Measurements from ENCODE around the gene PELI3. TPM values are rescaled to one million over a fixed set of nuclear protein-coding genes. Genes with fewer than 3 reads are reported as not detected.

PELI3 gene
- total and polyA plus RNA-seq, 2 of the 8 experiments (the other 6 are each of a cell fraction or from before 2014, with no cell fraction given), result 5.2 to 7.6 TPM

DNA sequence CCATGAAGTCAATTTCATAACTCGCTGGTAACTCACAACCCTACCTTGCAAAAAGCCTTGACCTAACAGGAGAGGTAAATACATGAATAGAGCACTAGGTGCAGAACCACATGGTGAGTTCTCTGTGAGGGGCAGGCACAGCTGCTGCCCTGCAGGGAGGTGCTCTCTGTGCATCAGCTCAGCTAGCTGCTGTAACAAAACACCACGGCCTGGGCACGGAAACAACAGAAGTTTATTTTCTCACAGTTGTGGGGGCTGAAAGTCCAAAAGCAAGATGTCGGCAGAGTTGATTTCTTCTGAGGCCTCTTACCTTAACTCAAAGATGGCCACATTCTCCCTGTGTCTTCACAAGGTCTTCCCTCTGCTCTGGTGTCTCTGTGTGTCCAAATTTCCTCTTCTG is 15.0 kb upstream of the PELI3 start:
- ChIA-PET CTCF (ENCODE audit: partially characterized antibody) (interaction anchor here (1.0 kb wide), 1 partner anchor 13 kb away, joined by 3 read pairs; the partner anchor contains the start of gene MRPL11), POLR2A (ENCODE audit: partially characterized antibody) (no interaction called here)
- no peak overlapping the region for H2AK5ac ChIP-seq (ENCODE audit: low read depth, low read length)
- no peak overlapping the region for H3K4ac ChIP-seq (replicated peaks; ENCODE audit: insufficient read length, low read depth, low read length)
- H3K23ac ChIP-seq (ENCODE audit: insufficient read length), result no peak overlapping the region
- H3K4me1 ChIP-seq (replicated peaks in 1 of 4; ENCODE audit: control insufficient read depth in 3 of 4, insufficient read depth in 4 of 4, low read length in 3 of 4), result peaks cover 0 to 4% (median 0%) of the 10 kb centered on the region in 4 experiments; a peak in 2 of 7 replicates
- no peaks in the 10 kb centered on the region for H3K23me2 ChIP-seq (ENCODE audit: low read depth, low read length)
- no peak overlapping the region for H3K4me3 ChIP-seq (ENCODE audit: extremely low read depth in 1 of 4, insufficient read depth in 2 of 4, low read depth in 3 of 4, low read length in 4 of 4)
- no peak overlapping the region for H3K56ac ChIP-seq (replicated peaks; ENCODE audit: insufficient read length, low read depth, low read length)
- no peak overlapping the region for H2BK20ac ChIP-seq (ENCODE audit: low read length)
- H3K4me2 ChIP-seq (ENCODE audit: insufficient read depth in 1 of 2, low read depth in 2 of 2, low read length in 2 of 2), result no peak overlapping the region
- H4K20me1 ChIP-seq (replicated peaks in 1 of 2; ENCODE audit: control insufficient read depth in 1 of 2, insufficient read depth in 2 of 2, low read length in 2 of 2), result no peaks in the 10 kb centered on the region
- H3K9me3 ChIP-seq (ENCODE audit: insufficient read depth in 2 of 2, low read depth in 1 of 2, low read length in 1 of 2), result peaks cover 0 to 4% of the 10 kb centered on the region in 2 experiments; a peak in 1 of 4 replicates
- H3K14ac ChIP-seq (ENCODE audit: insufficient read length), result no peak overlapping the region
- no peak overlapping the region for H4K5ac ChIP-seq (ENCODE audit: insufficient read length, low read depth, low read length)
- no peak overlapping the region for H4K91ac ChIP-seq (replicated peaks; ENCODE audit: insufficient read length, low read length)
- H3K9ac ChIP-seq (replicated peaks in 1 of 4; ENCODE audit: extremely low read depth in 1 of 4, low read depth in 3 of 4, low read length in 3 of 4), result no peak overlapping the region
- H3K18ac ChIP-seq (ENCODE audit: extremely low read depth, low read length), result no peak overlapping the region
- no peak overlapping the region for H3K27ac ChIP-seq (ENCODE audit: low read depth, low read length)
- no peak overlapping the region for H2BK15ac ChIP-seq (ENCODE audit: low read length)
- H4K8ac ChIP-seq (ENCODE audit: extremely low read depth, insufficient read depth, low read length), result no peak overlapping the region
- no peaks in the 10 kb centered on the region; a peak in 1 of 7 replicates for H3K27me3 ChIP-seq (replicated peaks in 1 of 4; ENCODE audit: control insufficient read depth in 3 of 4, extremely low read depth in 1 of 4, insufficient read depth in 3 of 4, low read length in 3 of 4)
- 90% methylated on average over 4 of the region's 4 CpGs; no CpG with 5 or more reads in 1 of the 2 experiments for WGBS, 2 experiments (ENCODE audit: extremely low coverage in 1 of 2, insufficient coverage in 1 of 2, insufficient read length in 1 of 2, insufficient replicate concordance in 2 of 2, low coverage in 1 of 2, low lambda C conversion rate in 2 of 2, missing lambda C conversion rate in 1 of 2)
- no peak overlapping the region for H2BK120ac ChIP-seq (replicated peaks; ENCODE audit: low read depth, low read length)
- H2BK12ac ChIP-seq (ENCODE audit: low read depth, low read length), result no peak overlapping the region
- H3K36me3 ChIP-seq (ENCODE audit: control insufficient read depth in 2 of 4, insufficient read depth in 4 of 4, low read length in 3 of 4), result no peaks in the 10 kb centered on the region
- H3K79me1 ChIP-seq (ENCODE audit: low read depth, low read length), result no peaks in the 10 kb centered on the region
- no peaks in the 10 kb centered on the region for H3K79me2 ChIP-seq (ENCODE audit: control insufficient read depth in 1 of 2, insufficient read depth in 2 of 2, low read length in 2 of 2)
- H2BK5ac ChIP-seq (ENCODE audit: low read depth, low read length), result no peak overlapping the region
- no peak overlapping the region for H2AFZ ChIP-seq (ENCODE audit: low read length)
- TF ChIP-seq KDM1A (IDR thresholded peaks at IDR 0.05; ENCODE audit: borderline replicate concordance, low read length), result no peak
- no peak for TF ChIP-seq BACH1 (IDR thresholded peaks at IDR 0.05; ENCODE audit: low read length)
- TF ChIP-seq FOSL1 (IDR thresholded peaks at IDR 0.05; ENCODE audit: insufficient read depth, low read depth, low read length), result no peak
- no peak for TF ChIP-seq YY1 (IDR thresholded peaks at IDR 0.05; ENCODE audit: low read depth, low read length)
- no peak for TF ChIP-seq RBBP5 (IDR thresholded peaks at IDR 0.05; ENCODE audit: borderline replicate concordance, low read depth, low read length)
- no peak for TF ChIP-seq CEBPB (IDR thresholded peaks at IDR 0.05; ENCODE audit: low read depth, low read length)
- no peak for TF ChIP-seq GABPA (IDR thresholded peaks at IDR 0.05; ENCODE audit: borderline replicate concordance, insufficient read depth, low read length)
- no peak for TF ChIP-seq TBP (IDR thresholded peaks at IDR 0.05; ENCODE audit: low read depth, low read length)
- TF ChIP-seq RXRA (IDR thresholded peaks at IDR 0.05; ENCODE audit: insufficient read depth, low read depth, low read length), result no peak
- FAIRE-seq (no peak), DNase-seq (ENCODE audit: low read depth in 1 of 2, low spot score in 2 of 2) (no peak)
